Measurements from ENCODE around the gene IFT20.

IFT20 gene

DNA sequence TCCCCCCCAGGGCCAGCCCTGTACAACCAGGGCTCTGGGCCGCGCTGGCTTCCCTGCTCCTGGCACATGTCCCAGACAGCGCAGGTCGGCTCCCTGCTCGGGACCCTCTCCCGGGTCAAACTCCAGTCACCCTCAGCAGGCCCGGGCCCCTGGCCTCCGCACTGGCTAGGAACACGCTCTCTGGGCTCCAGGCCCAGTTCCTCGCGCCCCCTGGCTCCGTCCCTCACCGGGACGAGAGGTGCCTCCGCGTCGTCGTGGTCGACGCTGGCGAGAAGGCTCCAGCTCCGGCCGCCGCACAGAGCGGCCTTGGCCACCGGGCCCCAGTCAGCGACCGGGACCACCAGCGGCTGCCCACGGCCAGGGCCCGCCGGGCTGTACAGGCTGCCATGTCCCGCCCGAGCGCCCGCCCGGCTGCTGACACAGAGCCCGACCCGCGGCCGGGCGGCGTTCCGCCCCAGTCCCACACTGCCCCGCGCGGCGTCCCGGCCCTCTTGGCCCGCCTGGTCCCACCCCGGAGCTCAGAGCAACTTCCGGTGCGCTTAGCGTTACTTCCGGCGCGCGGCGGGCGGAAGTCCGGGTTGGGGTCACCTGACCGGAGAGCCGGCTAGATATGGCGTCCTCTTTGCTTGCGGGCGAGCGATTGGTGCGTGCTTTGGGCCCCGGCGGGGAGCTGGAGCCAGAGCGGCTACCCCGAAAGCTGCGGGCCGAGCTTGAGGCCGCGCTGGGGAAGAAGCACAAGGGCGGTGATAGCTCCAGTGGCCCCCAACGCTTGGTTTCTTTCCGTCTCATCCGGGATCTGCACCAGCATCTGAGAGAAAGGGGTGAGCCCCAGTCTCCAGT lies 22.0 kb upstream of the IFT20 start, which contains the start of gene POLDIP2 (continued):
- TF ChIP-seq KLF16 (tag by site-specific recombination; IDR thresholded peaks at IDR 0.05), result peak; percentile 64
- TF ChIP-seq ZNF184 (tag by site-specific recombination; IDR thresholded peaks at IDR 0.05), result peak; percentile 67; the same call in 1 of the 2 replicates
- TF ChIP-seq ZBTB17 (tag by site-specific recombination; IDR thresholded peaks at IDR 0.05), result peak; percentile 87
- TF ChIP-seq, protein P1, sequence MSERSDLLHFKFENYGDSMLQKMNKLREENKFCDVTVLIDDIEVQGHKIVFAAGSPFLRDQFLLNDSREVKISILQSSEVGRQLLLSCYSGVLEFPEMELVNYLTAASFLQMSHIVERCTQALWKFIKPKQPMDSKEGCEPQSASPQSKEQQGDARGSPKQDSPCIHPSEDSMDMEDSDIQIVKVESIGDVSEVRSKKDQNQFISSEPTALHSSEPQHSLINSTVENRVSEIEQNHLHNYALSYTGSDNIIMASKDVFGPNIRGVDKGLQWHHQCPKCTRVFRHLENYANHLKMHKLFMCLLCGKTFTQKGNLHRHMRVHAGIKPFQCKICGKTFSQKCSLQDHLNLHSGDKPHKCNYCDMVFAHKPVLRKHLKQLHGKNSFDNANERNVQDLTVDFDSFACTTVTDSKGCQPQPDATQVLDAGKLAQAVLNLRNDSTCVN (tag by site-specific recombination; optimal IDR thresholded peaks at IDR 0.05), result peak; percentile 53
- peak; percentile 74 for TF ChIP-seq SP7 (tag by site-specific recombination; IDR thresholded peaks at IDR 0.05)
- no peak for TF ChIP-seq ZNF585B (tag by site-specific recombination; IDR thresholded peaks at IDR 0.05)
- TF ChIP-seq, protein P2, sequence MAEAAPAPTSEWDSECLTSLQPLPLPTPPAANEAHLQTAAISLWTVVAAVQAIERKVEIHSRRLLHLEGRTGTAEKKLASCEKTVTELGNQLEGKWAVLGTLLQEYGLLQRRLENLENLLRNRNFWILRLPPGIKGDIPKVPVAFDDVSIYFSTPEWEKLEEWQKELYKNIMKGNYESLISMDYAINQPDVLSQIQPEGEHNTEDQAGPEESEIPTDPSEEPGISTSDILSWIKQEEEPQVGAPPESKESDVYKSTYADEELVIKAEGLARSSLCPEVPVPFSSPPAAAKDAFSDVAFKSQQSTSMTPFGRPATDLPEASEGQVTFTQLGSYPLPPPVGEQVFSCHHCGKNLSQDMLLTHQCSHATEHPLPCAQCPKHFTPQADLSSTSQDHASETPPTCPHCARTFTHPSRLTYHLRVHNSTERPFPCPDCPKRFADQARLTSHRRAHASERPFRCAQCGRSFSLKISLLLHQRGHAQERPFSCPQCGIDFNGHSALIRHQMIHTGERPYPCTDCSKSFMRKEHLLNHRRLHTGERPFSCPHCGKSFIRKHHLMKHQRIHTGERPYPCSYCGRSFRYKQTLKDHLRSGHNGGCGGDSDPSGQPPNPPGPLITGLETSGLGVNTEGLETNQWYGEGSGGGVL (tag by site-specific recombination; IDR thresholded peaks at IDR 0.05), result peak; percentile 42; the same call in 1 of the 2 replicates
- TF ChIP-seq ZXDB (tag by site-specific recombination; IDR thresholded peaks at IDR 0.05), result peak; percentile 85
- TF ChIP-seq ZNF76 (tag by site-specific recombination; IDR thresholded peaks at IDR 0.05; ENCODE audit: borderline replicate concordance, low read depth), result peak; percentile 94
- TF ChIP-seq, protein P3, sequence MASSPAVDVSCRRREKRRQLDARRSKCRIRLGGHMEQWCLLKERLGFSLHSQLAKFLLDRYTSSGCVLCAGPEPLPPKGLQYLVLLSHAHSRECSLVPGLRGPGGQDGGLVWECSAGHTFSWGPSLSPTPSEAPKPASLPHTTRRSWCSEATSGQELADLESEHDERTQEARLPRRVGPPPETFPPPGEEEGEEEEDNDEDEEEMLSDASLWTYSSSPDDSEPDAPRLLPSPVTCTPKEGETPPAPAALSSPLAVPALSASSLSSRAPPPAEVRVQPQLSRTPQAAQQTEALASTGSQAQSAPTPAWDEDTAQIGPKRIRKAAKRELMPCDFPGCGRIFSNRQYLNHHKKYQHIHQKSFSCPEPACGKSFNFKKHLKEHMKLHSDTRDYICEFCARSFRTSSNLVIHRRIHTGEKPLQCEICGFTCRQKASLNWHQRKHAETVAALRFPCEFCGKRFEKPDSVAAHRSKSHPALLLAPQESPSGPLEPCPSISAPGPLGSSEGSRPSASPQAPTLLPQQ (tag by site-specific recombination; IDR thresholded peaks at IDR 0.05), result peak; percentile 79
- TF ChIP-seq ZNF24 (tag by site-specific recombination; IDR thresholded peaks at IDR 0.05), result peak; percentile 78
- peak; percentile 86 for TF ChIP-seq SP3 (tag by site-specific recombination; IDR thresholded peaks at IDR 0.05)
- no peak for TF ChIP-seq ZNF514 (tag by site-specific recombination; IDR thresholded peaks at IDR 0.05)
- peak; percentile 43; the same call in 1 of the 2 replicates for TF ChIP-seq ZFP37 (tag by site-specific recombination; IDR thresholded peaks at IDR 0.05)
- TF ChIP-seq ZNF174 (tag by site-specific recombination; IDR thresholded peaks at IDR 0.05), result 0 out of 2 replicates have a peak, but pooled peaks have one; percentile 26
- 0 out of 2 replicates have a peak, but pooled peaks have one; percentile 55 for TF ChIP-seq ZEB2 (tag by site-specific recombination; IDR thresholded peaks at IDR 0.05)
- peak; percentile 90 for TF ChIP-seq ZBTB8A (tag by site-specific recombination; IDR thresholded peaks at IDR 0.05)
- peak; percentile 32; the same call in 1 of the 2 replicates for TF ChIP-seq KLF9 (tag by site-specific recombination; IDR thresholded peaks at IDR 0.05; ENCODE audit: low read depth)
- peak; percentile 67 for TF ChIP-seq ZNF843 (tag by site-specific recombination; IDR thresholded peaks at IDR 0.05)
- no peak for TF ChIP-seq ZNF624 (tag by site-specific recombination; IDR thresholded peaks at IDR 0.05)
- TF ChIP-seq ZNF335 (tag by site-specific recombination; conservative IDR thresholded peaks at IDR 0.05), result peak; percentile 38
- peak; percentile 68 for TF ChIP-seq KLF10 (tag by site-specific recombination; IDR thresholded peaks at IDR 0.05)
- peak; percentile 85; the same call in 1 of the 2 replicates for TF ChIP-seq HOXA7 (CRISPR knock-in tag; IDR thresholded peaks at IDR 0.05; ENCODE audit: borderline replicate concordance)
- TF ChIP-seq ZNF169 (tag by site-specific recombination; IDR thresholded peaks at IDR 0.05), result peak; percentile 65; the same call in 1 of the 2 replicates
- TF ChIP-seq GLI2 (tag by site-specific recombination; IDR thresholded peaks at IDR 0.05; ENCODE audit: borderline replicate concordance, low read depth), result no peak
- TF ChIP-seq, protein P4, sequence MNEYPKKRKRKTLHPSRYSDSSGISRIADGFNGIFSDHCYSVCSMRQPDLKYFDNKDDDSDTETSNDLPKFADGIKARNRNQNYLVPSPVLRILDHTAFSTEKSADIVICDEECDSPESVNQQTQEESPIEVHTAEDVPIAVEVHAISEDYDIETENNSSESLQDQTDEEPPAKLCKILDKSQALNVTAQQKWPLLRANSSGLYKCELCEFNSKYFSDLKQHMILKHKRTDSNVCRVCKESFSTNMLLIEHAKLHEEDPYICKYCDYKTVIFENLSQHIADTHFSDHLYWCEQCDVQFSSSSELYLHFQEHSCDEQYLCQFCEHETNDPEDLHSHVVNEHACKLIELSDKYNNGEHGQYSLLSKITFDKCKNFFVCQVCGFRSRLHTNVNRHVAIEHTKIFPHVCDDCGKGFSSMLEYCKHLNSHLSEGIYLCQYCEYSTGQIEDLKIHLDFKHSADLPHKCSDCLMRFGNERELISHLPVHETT (tag by site-specific recombination; IDR thresholded peaks at IDR 0.05), result peak; percentile 73; the same call in 1 of the 2 replicates
- TF ChIP-seq ZNF157 (tag by site-specific recombination; IDR thresholded peaks at IDR 0.05), result no peak
- TF ChIP-seq, protein P5, sequence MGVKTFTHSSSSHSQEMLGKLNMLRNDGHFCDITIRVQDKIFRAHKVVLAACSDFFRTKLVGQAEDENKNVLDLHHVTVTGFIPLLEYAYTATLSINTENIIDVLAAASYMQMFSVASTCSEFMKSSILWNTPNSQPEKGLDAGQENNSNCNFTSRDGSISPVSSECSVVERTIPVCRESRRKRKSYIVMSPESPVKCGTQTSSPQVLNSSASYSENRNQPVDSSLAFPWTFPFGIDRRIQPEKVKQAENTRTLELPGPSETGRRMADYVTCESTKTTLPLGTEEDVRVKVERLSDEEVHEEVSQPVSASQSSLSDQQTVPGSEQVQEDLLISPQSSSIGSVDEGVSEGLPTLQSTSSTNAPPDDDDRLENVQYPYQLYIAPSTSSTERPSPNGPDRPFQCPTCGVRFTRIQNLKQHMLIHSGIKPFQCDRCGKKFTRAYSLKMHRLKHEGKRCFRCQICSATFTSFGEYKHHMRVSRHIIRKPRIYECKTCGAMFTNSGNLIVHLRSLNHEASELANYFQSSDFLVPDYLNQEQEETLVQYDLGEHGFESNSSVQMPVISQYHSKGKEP (tag by site-specific recombination; IDR thresholded peaks at IDR 0.05), result 0 out of 2 replicates have a peak, but pooled peaks have one; percentile 49
- TF ChIP-seq ZBTB48 (tag by site-specific recombination; IDR thresholded peaks at IDR 0.05), result 0 out of 2 replicates have a peak, but pooled peaks have one; percentile 18
- TF ChIP-seq ZNF776 (tag by site-specific recombination; IDR thresholded peaks at IDR 0.05; ENCODE audit: borderline replicate concordance), result no peak
- peak; percentile 29; the same call in 1 of the 2 replicates for TF ChIP-seq ZBTB1 (tag by site-specific recombination; IDR thresholded peaks at IDR 0.05)
- peak; percentile 56; the same call in 1 of the 2 replicates for TF ChIP-seq BCL11B (tag by site-specific recombination; IDR thresholded peaks at IDR 0.05; ENCODE audit: low read depth)
- TF ChIP-seq KLF8 (tag by site-specific recombination; IDR thresholded peaks at IDR 0.05), result peak; percentile 85

Data from HEK293 (cell line).